Upper lobe of left lung (tissue), 6 donors: ENCODE measurements around the gene HERC2. TPM values are rescaled to one million over a fixed set of nuclear protein-coding genes. Genes with fewer than 3 reads are reported as not detected.
"Not testable (repeated sequence)": the region's sequence is repeated elsewhere in the genome, so short reads cannot be mapped to it uniquely, and the experiment has no call there.

Experiments
- ATAC-seq, 2 donors: fragments of 200-7000 bp; cut with Tn5 transposase; one replicate each; pipeline ENCODE4 v1.9.1; 2022; ENCODE audit warnings: mild to moderate bottlenecking in 2 of 2, moderate library complexity in 2 of 2; ENCODE audit not compliant: low FRiP score in 2 of 2
- DNase-seq, 2 donors: peaks; one replicate each; pipeline ENCODE4 v3.0.0-alpha.2; 2019 to 2020
- H3K27ac ChIP-seq, 4 donors: fragments of 200-600 bp; sonication (generic); one replicate each; pipeline ENCODE4 v1.5.1; 2016 to 2019
- H3K27me3 ChIP-seq, 4 donors: fragments of 200-600 bp; sonication (generic); one replicate each; pipeline ENCODE4 v1.5.1; 2017 to 2019
- H3K36me3 ChIP-seq, 4 donors: fragments of 200-600 bp; sonication (generic); one replicate each; pipeline ENCODE4 v1.5.1; 2016 to 2019
- H3K4me1 ChIP-seq, 4 donors: fragments of 200-600 bp; sonication (generic); one replicate each; pipeline ENCODE4 v1.5.1; 2018 to 2019
- H3K4me3 ChIP-seq, 4 donors: fragments of 200-600 bp; sonication (generic); one replicate each; pipeline ENCODE4 v1.5.1; 2017 to 2019; ENCODE audit warnings: mild to moderate bottlenecking in 2 of 4, moderate library complexity in 1 of 4
- H3K9me3 ChIP-seq, 4 donors: fragments of 200-600 bp; sonication (generic); one replicate each; pipeline ENCODE4 v1.5.1; 2018 to 2019
- EP300 ChIP-seq, 4 donors: sonication (generic); formaldehyde crosslinking; IDR thresholded peaks; one replicate each; pipeline ENCODE4 v1.5.1; 2017; ENCODE audit warnings: antibody characterized with exemption in 4 of 4, control low read depth in 2 of 4
- POLR2A ChIP-seq, 4 donors: fragments of 450-650 bp; IDR thresholded peaks; one replicate each; pipeline ENCODE4 v1.5.1; 2016 to 2017; ENCODE audit warnings: antibody characterized with exemption in 4 of 4, mild to moderate bottlenecking in 2 of 4
- POLR2AphosphoS5 ChIP-seq, 2 donors: sonication (generic); formaldehyde crosslinking; IDR thresholded peaks; one replicate each; pipeline ENCODE4 v1.5.1; 2017; ENCODE audit warnings: antibody characterized with exemption in 2 of 2
- WGBS, 2 donors: methylation state at CpG; one replicate each; pipeline ENCODE4 v1.1.5; 2017 to 2018; 5-methylcytosine and 5-hydroxymethylcytosine counted together
- total RNA-seq, 6 donors: library from RNA; depleted of rRNA in 4 of 6; stranded (reverse); fragments of >200 nt in 4 of 6; gene quantifications; one replicate each; pipeline versions ENCODE4 v1.1.0 to v1.2.1, GENCODE V29; 2016 to 2021
- TF ChIP-seq, protein P1 (sequence below), 6 experiments: fragments of 450-650 bp in 4 of 6; fragments of 200-600 bp in 2 of 6; sonication (generic) in 2 of 6; IDR thresholded peaks; one replicate each; pipeline ENCODE4 v1.5.1; 2016 to 2019; ENCODE audit warnings: antibody characterized with exemption in 6 of 6
- donor health status: DM: no; HTN: no; CAD: no; lungs with moderate emphysema.
- donor health status: DM: no; HTN: yes; CAD: no; lungs with severe emphysema.

The HERC2 gene
- total RNA-seq, 6 donors from 2014 or later: 48.6 to 113 (median 53.4) TPM

DNA sequence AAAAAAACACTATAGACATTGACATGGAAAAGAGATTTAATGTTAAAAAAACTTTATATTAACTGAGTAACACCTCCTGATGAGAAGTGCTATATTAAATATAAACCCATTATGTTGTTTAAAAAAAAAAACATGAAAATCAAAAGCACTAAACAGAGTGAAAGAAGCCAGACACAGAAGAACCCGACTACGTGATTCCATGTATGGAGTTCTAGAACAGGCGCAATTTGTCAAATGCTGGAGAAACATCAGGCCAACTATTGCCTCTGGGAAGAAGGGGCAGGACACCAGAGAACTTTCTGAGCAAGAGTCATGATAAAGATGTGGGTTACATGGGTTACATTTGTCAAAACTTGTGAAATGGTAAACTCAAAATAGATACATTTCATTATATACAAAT is 24.5 kb downstream of the HERC2 start:
- not testable (repeated sequence) for ATAC-seq, H3K4me3 ChIP-seq, H3K27ac ChIP-seq, H3K9me3 ChIP-seq, DNase-seq, H3K4me1 ChIP-seq, H3K27me3 ChIP-seq
- peaks cover 0 to 13% (median 0%) of the 10 kb centered on the region in 4 donors for H3K36me3 ChIP-seq
- WGBS, 2 donors: 92 to 100% methylated on average over 3 of the region's 3 CpGs

DNA sequence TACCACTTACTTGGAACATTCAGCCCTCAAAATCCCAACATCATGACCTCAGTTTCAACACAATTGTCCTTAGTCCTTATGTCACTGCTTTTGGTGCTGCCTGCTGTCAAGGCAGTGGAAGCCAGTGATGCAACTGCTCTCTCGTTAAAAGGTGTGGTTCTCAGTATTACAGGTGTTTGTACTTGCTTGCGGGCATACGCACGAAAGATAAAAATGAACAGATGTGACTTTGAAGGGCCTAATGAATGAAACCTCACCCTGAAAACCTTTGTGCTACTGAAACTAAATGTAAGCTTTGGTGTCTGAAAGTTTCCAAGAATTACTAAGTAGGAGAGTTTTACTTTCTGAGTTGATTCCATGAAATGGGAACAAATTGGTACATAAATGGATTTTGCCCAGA is 25.2 kb downstream of the HERC2 start:
- not testable (repeated sequence) for DNase-seq, ATAC-seq, H3K9me3 ChIP-seq, H3K27me3 ChIP-seq, H3K4me1 ChIP-seq, H3K27ac ChIP-seq, H3K4me3 ChIP-seq
- peaks cover 0 to 18% (median 0%) of the 10 kb centered on the region in 4 donors for H3K36me3 ChIP-seq
- 100% methylated on average over 2 to 3 of the region's 4 CpGs for WGBS, 2 donors

DNA sequence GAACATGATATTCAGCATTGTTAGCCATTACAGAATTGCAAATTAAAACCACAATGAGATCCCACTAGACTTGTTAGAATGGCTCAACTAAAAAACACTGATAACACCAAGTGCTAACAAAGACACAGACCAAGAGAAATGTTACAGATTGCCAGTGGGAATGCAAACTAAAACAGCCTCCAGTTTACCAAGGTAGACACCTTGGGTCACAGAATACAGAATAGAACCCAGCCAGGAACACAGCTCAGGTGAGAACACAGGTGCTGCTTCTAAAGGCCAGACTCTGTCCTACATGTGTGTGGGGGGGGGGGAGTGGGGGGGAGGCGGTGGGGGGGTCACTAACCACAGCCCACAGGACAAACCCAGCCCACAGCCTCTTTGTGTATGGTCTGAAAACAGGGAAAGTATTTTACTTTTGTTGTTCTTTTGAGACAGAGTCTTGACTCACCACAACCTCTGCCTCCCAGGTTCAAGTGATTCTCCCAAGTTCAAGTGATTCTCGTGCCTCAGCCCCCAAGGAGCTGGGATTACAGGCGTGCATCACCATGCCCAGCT is 26.9 kb downstream of the HERC2 start:
- H3K36me3 ChIP-seq: peaks cover 0 to 31% (median 9%) of the 10 kb centered on the region in 4 donors
- not testable (repeated sequence) for H3K4me3 ChIP-seq, H3K9me3 ChIP-seq, DNase-seq, H3K4me1 ChIP-seq, H3K27me3 ChIP-seq, ATAC-seq, H3K27ac ChIP-seq
- WGBS, 2 donors: 72 to 85% methylated on average over 3 of the region's 3 CpGs

DNA sequence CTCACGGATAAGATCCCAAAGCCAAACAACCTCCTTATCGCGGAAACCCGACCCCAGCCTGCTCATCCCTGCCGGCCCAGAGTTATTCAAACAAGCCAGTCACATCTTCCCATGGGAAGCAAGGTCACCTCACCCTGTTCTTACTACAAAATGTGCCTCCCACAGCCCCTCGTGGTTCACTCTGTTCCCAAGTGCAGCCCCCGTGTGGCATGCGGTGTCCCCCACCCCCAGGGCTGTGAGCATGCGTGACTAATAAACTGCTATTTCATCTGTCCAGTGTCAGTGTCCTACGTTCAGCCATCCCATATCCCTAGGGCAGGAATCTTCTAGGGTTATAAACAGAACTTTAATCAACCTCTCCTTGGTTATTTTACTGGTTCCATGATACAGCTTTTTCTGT is 27.4 kb downstream of the HERC2 start:
- not testable (repeated sequence) for H3K27ac ChIP-seq, ATAC-seq, H3K9me3 ChIP-seq, DNase-seq, H3K27me3 ChIP-seq, H3K4me1 ChIP-seq, H3K4me3 ChIP-seq
- peaks cover 0 to 36% (median 11%) of the 10 kb centered on the region in 4 donors for H3K36me3 ChIP-seq
- 80% methylated on average over 9 of the region's 10 CpGs; no CpG with 5 or more reads in 1 of the 2 donors for WGBS, 2 donors

DNA sequence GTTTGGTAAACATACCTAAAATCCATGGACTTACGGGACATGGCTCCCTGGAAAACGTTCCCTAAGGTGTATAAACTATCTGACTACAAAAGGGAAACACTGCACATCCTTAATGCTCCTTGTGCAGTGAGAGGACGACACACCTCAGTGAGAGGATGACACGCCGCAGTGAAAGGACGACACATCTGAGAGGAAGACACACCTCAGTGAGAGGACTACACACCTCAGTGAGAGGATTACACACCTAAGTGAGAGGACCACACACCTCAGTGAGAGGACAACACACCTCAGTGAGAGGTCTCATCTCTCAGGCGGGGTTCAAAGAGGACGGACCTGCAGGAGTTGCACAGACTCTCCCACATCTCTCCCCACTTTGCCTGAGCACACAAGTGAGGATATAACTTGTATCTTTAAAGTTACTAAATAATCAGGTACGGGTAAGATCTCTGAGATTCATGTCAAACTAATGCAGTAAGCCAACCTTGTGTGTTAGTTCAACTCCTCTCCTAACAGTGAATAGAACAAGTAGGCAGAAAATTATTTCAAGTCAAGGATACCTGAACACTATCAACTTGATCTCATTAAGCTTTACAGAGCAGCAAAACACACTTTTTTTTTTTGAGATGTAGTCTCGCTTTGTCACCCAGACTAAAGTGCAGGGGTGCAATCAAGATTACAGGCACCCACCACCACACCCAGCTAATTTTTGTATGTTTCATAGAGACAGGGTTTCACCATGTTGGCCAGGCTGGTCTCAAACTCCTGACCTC is 32.1 kb downstream of the HERC2 start:
- DNase-seq (no peak), ATAC-seq (no peak)
- Histone ChIP-seq H3K4me3 (no peak overlapping the region), H3K27me3 (no peaks in the 10 kb centered on the region), H3K36me3 (peaks cover 0 to 26% (median 11%) of the 10 kb centered on the region in 4 donors), H3K9me3 (no peaks in the 10 kb centered on the region), H3K27ac (no peak overlapping the region), H3K4me1 (peaks cover 0 to 7% (median 0%) of the 10 kb centered on the region in 4 donors)
- no peak for TF ChIP-seq POLR2A (IDR thresholded peaks at IDR 0.05)
- WGBS, 2 donors: 95 to 96% methylated on average over 8 to 10 of the region's 10 CpGs

DNA sequence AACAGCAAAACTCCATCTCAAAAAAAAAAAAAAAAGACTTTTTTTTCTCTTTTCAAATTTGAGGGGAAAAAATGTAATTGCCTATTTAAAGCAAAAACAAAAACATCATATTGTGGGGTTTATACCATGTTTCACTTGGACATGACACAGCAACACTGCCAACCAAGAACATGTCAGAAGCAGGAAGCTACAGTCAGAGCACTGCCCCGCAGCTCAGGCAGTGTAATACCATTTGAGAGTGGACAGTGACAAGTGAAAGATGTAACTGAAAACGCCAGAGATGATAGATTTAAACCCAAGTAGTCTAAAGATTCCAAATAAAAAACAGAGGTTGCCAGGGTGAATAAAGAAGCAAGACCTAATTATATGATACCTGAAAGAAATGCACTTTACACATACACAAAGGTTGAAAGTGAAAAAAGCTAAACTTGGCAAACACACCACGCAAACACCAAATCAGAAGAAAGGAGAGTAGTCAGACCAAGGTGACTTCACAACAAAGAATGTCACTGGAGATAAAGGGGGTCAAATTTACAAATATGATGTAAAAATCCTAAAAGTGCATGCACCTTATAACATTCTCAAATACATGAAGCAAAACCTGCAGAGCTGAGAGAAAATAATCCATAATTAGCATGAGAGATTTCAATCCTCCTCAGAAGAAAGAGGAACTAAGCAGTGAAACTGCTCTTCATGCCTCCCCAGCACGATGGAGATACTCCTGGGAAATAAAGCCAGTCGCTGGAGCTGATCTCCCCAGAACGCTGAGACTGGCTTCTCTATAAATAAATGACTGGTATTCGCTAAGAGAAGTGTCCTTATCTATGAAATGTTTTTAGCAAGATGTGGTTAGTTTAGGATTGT is 32.9 kb downstream of the HERC2 start:
- H3K27ac ChIP-seq, H3K27me3 ChIP-seq, H3K9me3 ChIP-seq, H3K4me1 ChIP-seq, DNase-seq, ATAC-seq, H3K4me3 ChIP-seq: not testable (repeated sequence)
- peaks cover 0 to 26% (median 11%) of the 10 kb centered on the region in 4 donors for H3K36me3 ChIP-seq
- 67 to 71% methylated on average over 6 to 7 of the region's 7 CpGs for WGBS, 2 donors

DNA sequence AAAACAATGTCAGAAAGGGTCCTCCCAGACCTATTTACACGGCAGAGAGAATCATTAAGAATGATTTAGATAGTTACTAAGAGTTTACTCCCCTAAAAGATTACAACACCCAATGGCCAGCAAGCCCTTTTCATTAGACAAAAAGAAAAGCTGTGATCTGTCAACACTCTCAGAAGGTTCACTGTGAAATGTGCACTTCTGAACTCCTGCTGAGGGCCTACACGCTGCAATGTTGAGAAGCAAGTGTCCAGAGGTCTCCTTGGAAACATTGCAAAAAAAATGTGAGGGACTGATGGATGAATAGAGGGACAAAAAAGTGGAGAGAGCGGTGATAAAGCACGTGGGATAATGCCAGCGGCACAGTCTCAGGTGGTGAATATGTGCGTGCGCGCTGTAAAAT is 35.3 kb downstream of the HERC2 start:
- DNase-seq, H3K4me1 ChIP-seq, H3K27me3 ChIP-seq, H3K27ac ChIP-seq, ATAC-seq, H3K9me3 ChIP-seq, H3K4me3 ChIP-seq: not testable (repeated sequence)
- H3K36me3 ChIP-seq: peaks cover 0 to 21% (median 11%) of the 10 kb centered on the region in 4 donors
- WGBS, 2 donors: 70 to 71% methylated on average over 8 of the region's 8 CpGs

DNA sequence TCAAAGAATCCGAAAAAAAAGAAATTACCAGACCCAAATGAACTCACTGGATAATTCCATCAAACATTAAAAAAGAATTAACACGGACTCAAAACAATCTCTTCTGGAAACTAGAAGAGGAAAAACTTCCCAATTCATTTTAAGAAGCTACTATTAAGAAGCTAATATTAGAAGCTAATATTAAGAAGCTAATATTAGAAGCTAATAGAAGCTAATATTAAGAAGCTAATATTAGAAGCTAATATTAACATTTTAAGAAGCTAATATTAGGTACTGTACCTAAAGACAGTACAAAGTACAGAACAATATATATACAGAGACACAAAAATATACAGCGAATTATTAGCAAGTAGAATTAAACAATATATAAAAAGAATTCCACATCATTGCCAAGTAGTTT is 35.9 kb downstream of the HERC2 start:
- Histone ChIP-seq H3K27ac (no peak overlapping the region), H3K27me3 (no peaks in the 10 kb centered on the region), H3K36me3 (peaks cover 0 to 22% (median 7%) of the 10 kb centered on the region in 4 donors), H3K9me3 (no peaks in the 10 kb centered on the region), H3K4me3 (no peak overlapping the region), H3K4me1 (peaks cover 0 to 7% (median 1%) of the 10 kb centered on the region in 4 donors)
- ATAC-seq: no peak
- TF ChIP-seq, protein P1, sequence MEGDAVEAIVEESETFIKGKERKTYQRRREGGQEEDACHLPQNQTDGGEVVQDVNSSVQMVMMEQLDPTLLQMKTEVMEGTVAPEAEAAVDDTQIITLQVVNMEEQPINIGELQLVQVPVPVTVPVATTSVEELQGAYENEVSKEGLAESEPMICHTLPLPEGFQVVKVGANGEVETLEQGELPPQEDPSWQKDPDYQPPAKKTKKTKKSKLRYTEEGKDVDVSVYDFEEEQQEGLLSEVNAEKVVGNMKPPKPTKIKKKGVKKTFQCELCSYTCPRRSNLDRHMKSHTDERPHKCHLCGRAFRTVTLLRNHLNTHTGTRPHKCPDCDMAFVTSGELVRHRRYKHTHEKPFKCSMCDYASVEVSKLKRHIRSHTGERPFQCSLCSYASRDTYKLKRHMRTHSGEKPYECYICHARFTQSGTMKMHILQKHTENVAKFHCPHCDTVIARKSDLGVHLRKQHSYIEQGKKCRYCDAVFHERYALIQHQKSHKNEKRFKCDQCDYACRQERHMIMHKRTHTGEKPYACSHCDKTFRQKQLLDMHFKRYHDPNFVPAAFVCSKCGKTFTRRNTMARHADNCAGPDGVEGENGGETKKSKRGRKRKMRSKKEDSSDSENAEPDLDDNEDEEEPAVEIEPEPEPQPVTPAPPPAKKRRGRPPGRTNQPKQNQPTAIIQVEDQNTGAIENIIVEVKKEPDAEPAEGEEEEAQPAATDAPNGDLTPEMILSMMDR (IDR thresholded peaks at IDR 0.05): no peak
- TF ChIP-seq POLR2A (IDR thresholded peaks at IDR 0.05): no peak
- TF ChIP-seq EP300 (IDR thresholded peaks at IDR 0.05): no peak
- no peak for TF ChIP-seq POLR2AphosphoS5 (IDR thresholded peaks at IDR 0.05)
- WGBS, 2 donors: 94 to 96% methylated on average over 3 of the region's 3 CpGs
- no peak for DNase-seq
